WERI-Rb-1 (cell line): ENCODE data around the gene LAMA5.

Experiments used
- DNase-seq: peaks from one replicate; pipeline ENCODE4 v3.0.0-alpha.2; 2020
- H3K27ac ChIP-seq: fragments of 250-450 bp; sonication (Bioruptor Pico); 2 replicates; pipeline ENCODE4 v1.5.1; 2020; ENCODE audit warnings: mild to moderate bottlenecking, moderate library complexity
- H3K27me3 ChIP-seq: fragments of 250-450 bp; sonication (Bioruptor Pico); 2 replicates; pipeline ENCODE4 v1.5.1; 2021; ENCODE audit warnings: mild to moderate bottlenecking, low read depth, moderate library complexity; ENCODE audit not compliant: insufficient read depth, severe bottlenecking
- H3K36me3 ChIP-seq: fragments of 250-450 bp; sonication (Bioruptor Pico); 2 replicates; pipeline ENCODE4 v1.5.1; 2020; ENCODE audit warnings: mild to moderate bottlenecking, moderate library complexity
- H3K4me3 ChIP-seq: 2 replicates; pipeline ENCODE4 v1.5.1; 2011; ENCODE audit warnings: low read depth, mild to moderate bottlenecking, control low read depth, low read length
- H3K9me3 ChIP-seq: fragments of 250-450 bp; sonication (Bioruptor Pico); 2 replicates; pipeline ENCODE4 v1.5.1; 2021; ENCODE audit warnings: mild to moderate bottlenecking, moderate library complexity; ENCODE audit not compliant: severe bottlenecking
- TF ChIP-seq, protein P1 (sequence below): IDR thresholded peaks from 2 replicates; pipeline ENCODE4 v1.5.1; 2011; ENCODE audit warnings: low read depth, mild to moderate bottlenecking, control low read depth, inconsistent platforms, low read length

Gene LAMA5

DNA sequence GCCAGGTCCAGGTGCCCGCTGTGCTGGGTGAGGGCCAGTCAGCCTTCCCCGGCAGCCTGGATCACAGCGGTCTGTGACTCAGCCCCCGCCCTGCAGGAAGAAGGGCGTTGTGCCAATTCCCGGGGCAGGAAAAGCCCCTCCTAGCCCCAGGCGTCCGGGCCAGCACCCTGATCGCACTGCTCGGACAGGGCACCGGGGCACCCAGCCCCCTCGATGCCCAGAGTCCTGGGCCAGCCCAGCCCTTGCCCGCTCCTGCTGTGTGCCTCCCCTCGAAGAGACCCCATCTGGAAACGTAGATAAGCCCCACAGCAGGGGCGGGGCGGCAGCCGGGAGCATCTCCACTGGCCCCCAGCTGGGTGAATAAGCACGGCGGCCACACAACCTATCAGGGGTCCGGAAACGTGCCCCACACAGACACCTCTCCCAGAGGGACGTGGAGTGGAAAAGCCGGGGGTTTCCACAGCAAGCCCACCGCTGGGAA, 9.9 kb downstream of the LAMA5 start:
- peak; percentile 71 for DNase-seq
- TF ChIP-seq, protein P1, sequence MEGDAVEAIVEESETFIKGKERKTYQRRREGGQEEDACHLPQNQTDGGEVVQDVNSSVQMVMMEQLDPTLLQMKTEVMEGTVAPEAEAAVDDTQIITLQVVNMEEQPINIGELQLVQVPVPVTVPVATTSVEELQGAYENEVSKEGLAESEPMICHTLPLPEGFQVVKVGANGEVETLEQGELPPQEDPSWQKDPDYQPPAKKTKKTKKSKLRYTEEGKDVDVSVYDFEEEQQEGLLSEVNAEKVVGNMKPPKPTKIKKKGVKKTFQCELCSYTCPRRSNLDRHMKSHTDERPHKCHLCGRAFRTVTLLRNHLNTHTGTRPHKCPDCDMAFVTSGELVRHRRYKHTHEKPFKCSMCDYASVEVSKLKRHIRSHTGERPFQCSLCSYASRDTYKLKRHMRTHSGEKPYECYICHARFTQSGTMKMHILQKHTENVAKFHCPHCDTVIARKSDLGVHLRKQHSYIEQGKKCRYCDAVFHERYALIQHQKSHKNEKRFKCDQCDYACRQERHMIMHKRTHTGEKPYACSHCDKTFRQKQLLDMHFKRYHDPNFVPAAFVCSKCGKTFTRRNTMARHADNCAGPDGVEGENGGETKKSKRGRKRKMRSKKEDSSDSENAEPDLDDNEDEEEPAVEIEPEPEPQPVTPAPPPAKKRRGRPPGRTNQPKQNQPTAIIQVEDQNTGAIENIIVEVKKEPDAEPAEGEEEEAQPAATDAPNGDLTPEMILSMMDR: no peak
- Histone ChIP-seq H3K36me3 (peaks cover 46% of the 10 kb centered on the region), H3K27me3 (no peaks in the 10 kb centered on the region), H3K4me3 (peak overlapping the region; percentile 13), H3K9me3 (no peaks in the 10 kb centered on the region), H3K27ac (peak overlapping the region; percentile 95)

- no peaks in the 10 kb centered on the region for H3K27me3 ChIP-seq
- DNase-seq: peak; percentile 18
- peak overlapping the region; percentile 13 for H3K4me3 ChIP-seq
- peaks cover 46% of the 10 kb centered on the region for H3K36me3 ChIP-seq
- H3K27ac ChIP-seq: peak overlapping the region; percentile 95
- H3K9me3 ChIP-seq: no peaks in the 10 kb centered on the region
- TF ChIP-seq, protein P1: no peak
Observed at GRCh38 chr20:62356589-62357186, 10.4 kb downstream of the LAMA5 start.

DNA sequence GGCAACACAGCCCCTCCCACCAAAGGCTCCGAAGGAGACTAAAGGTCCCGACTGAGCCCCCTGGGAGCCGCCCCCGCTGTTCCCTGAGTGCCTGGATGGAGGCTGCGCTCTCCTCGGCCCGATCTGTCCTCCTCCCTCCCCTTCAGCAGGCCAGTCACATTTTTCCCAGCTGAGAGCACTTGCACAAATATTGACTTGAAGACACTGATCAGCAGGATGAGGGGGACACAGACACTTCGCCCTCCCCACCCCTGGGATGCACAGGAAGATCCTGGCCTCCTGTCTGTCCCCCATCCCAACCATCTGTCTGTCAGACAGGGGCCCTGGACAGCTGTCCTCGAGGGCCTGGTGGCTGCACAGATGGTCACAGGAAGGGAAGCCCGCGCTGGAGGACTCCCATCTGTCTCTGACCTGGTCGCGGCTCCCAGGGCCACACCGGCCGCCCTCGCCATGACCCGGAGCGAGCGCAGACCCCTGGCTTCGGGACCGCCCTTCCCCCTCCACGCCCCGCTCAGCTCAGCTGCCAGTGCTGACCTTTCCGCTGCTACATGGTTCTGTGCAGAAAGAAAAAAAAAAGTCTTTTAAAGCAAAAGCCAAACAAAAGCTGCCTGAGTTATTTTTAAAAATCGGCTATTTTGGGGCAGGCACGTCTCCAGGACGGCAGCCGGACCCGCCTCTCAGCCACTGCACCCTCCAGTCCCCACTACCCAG, 11.1 kb downstream of the LAMA5 start:
- peak; percentile 95 for DNase-seq
- TF ChIP-seq, protein P1: no peak
- Histone ChIP-seq H3K4me3 (peak overlapping the region; percentile 22), H3K27me3 (no peaks in the 10 kb centered on the region), H3K9me3 (no peaks in the 10 kb centered on the region), H3K27ac (peak overlapping the region; percentile 95), H3K36me3 (peaks cover 46% of the 10 kb centered on the region)

DNA sequence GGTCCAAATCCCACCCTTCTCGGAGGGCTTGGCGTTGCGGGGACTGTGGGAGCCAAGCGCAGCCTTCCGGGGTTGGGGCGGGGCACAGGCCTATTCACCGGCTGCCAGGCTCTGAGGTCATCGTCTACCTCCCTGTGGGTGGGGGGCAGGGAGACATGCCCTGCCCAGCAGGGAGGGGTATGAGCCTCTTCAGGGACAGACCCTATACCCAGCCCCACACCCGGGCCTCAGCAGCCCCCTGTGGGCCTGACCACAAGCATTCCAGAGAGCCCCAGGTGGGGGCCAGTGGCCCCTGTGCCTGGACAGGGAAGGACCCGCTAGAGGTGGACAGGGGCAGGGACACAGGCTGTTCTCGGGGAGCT, 11.6 kb downstream of the LAMA5 start:
- TF ChIP-seq, protein P1: no peak
- Histone ChIP-seq H3K36me3 (peaks cover 47% of the 10 kb centered on the region), H3K27ac (peak overlapping the region; percentile 95), H3K9me3 (no peaks in the 10 kb centered on the region), H3K27me3 (no peaks in the 10 kb centered on the region), H3K4me3 (peak overlapping the region; percentile 22)
- peak; percentile 84 for DNase-seq

DNA sequence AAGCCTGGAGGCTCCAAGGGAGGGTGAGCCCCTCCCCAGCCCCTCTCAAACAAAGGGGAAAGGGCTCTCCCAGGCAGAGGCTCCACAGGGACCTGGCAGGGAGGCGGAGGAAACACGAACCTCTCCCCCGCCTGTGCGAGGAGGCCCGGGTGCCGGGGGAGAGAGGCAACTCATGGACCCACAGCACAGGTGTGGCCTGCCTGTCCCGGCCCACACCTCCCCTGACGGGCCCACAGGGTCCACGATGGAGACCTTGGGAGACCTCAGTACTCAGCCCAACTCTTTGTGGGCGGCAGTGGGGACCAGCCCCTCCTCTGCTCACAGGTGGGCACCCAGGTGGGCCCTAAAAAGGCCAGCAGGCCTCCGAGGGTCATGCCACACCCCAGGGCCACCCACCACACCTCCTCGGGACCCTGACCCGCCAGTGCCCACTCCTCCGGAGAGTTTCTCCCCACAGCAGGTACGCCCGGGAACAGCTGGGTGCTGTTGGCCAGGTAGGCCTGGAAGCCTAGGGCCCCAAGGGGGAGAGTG, 12.2 kb downstream of the LAMA5 start:
- peak; percentile 7 for DNase-seq
- Histone ChIP-seq H3K27ac (peak overlapping the region; percentile 95), H3K36me3 (peaks cover 53% of the 10 kb centered on the region), H3K4me3 (peak overlapping the region; percentile 22), H3K27me3 (no peaks in the 10 kb centered on the region), H3K9me3 (no peaks in the 10 kb centered on the region)
- TF ChIP-seq, protein P1: no peak
